Fibroblast of lung (primary cell): ENCODE measurements around the gene COMT. TPM values are rescaled to one million over a fixed set of nuclear protein-coding genes. Genes with fewer than 3 reads are reported as not detected.

Experiments
- DNase-seq, 2 donors: peaks; one replicate each; pipeline versions ENCODE4 v3.0.0 to v3.0.0-alpha.2; 2010; ENCODE audit warnings: low read depth in 2 of 2
- H2AFZ ChIP-seq: 2 replicates; pipeline ENCODE4 v1.5.1; 2012; ENCODE audit warnings: low read length, control low read depth, inconsistent platforms
- H3K27ac ChIP-seq: 2 replicates; pipeline ENCODE4 v1.5.1; 2011; ENCODE audit warnings: low read length, control low read depth; ENCODE audit not compliant: insufficient read depth
- H3K27me3 ChIP-seq: 2 replicates; pipeline ENCODE4 v1.5.1; 2011; ENCODE audit warnings: mild to moderate bottlenecking, low read length; ENCODE audit not compliant: control insufficient read depth, insufficient read depth
- H3K36me3 ChIP-seq: 2 replicates; pipeline ENCODE4 v1.5.1; 2011; ENCODE audit warnings: low read length; ENCODE audit not compliant: control insufficient read depth, insufficient read depth
- H3K4me1 ChIP-seq: 2 replicates; pipeline ENCODE4 v1.5.1; 2011; ENCODE audit warnings: low read length; ENCODE audit not compliant: control insufficient read depth, insufficient read depth; ENCODE audit errors: extremely low read depth
- H3K4me2 ChIP-seq: 2 replicates; pipeline ENCODE4 v1.5.1; 2011; ENCODE audit warnings: low read length, control low read depth; ENCODE audit not compliant: insufficient read depth; ENCODE audit errors: extremely low read depth
- H3K4me3 ChIP-seq, 4 experiments: fragments of 200-600 bp in 1 of 4; sonication (generic) in 1 of 4; replicated peaks in 1 of 4; 2 replicates each; pipeline ENCODE4 v1.5.1; 2011 to 2016; ENCODE audit warnings: low read length in 4 of 4, low read depth in 3 of 4, mild to moderate bottlenecking in 3 of 4, control low read depth in 2 of 4, inconsistent platforms in 1 of 4, mixed read lengths in 1 of 4; ENCODE audit not compliant: insufficient read depth in 1 of 4; ENCODE audit errors: control extremely low read depth in 1 of 4
- H3K79me2 ChIP-seq: 2 replicates; pipeline ENCODE4 v1.5.1; 2012; ENCODE audit warnings: mild to moderate bottlenecking, low read length, inconsistent platforms; ENCODE audit not compliant: control insufficient read depth, insufficient read depth
- H3K9ac ChIP-seq: 2 replicates; pipeline ENCODE4 v1.5.1; 2011; ENCODE audit warnings: mild to moderate bottlenecking, low read length, control low read depth; ENCODE audit not compliant: insufficient read depth
- H3K9me3 ChIP-seq: 2 replicates; pipeline ENCODE4 v1.5.1; 2012; ENCODE audit warnings: low read depth, low read length; ENCODE audit not compliant: control insufficient read depth, insufficient read depth
- H4K20me1 ChIP-seq: 2 replicates; pipeline ENCODE4 v1.5.1; 2011; ENCODE audit warnings: low read length; ENCODE audit not compliant: control insufficient read depth, insufficient read depth; ENCODE audit errors: extremely low read depth
- CTCF ChIP-seq, 2 donors: IDR thresholded peaks in 1 of 2; conservative IDR thresholded peaks in 1 of 2; 1 replicate in 1 of 2; 2 replicates in 1 of 2; pipeline ENCODE4 v1.5.1; 2011 to 2012; ENCODE audit warnings: low read length in 2 of 2, control low read depth in 1 of 2, inconsistent platforms in 1 of 2, low read depth in 1 of 2, mild to moderate bottlenecking in 1 of 2
- EZH2 ChIP-seq: IDR thresholded peaks from 2 replicates; pipeline ENCODE4 v1.5.1; 2012; ENCODE audit warnings: low read length, control low read depth, mild to moderate bottlenecking; ENCODE audit errors: missing control alignments
- polyA plus RNA-seq, 2 donors: library from polyadenylated mRNA; depleted of rRNA in 1 of 2; stranded (reverse) in 1 of 2; unstranded in 1 of 2; fragments of >200 nt; gene quantifications; 2 replicates each; pipeline ENCODE4 v1.2.1, GENCODE V29; 2011 to 2012; ENCODE audit warnings: missing spikeins in 1 of 2
- total RNA-seq: library from RNA; depleted of rRNA; stranded (reverse); fragments of >200 nt; gene quantifications from 2 replicates; pipeline ENCODE4 v1.2.1, GENCODE V29; 2014

Gene COMT
- total and polyA plus RNA-seq, 2 donors (not counting 1 experiment from before 2014, with no cell fraction given) = 208 to 305 TPM

- no peak overlapping the region for H2AFZ ChIP-seq
- H4K20me1 ChIP-seq = no peaks in the 10 kb centered on the region
- no peaks in the 10 kb centered on the region for H3K9me3 ChIP-seq
- TF ChIP-seq EZH2 = no peak
- no peak for TF ChIP-seq CTCF (conservative IDR thresholded peaks at IDR 0.05 in 1 of 2, IDR thresholded peaks at IDR 0.05 in 1 of 2; ENCODE audit: low read depth in 1 of 2, low read length in 2 of 2)
- no peaks in the 10 kb centered on the region for H3K79me2 ChIP-seq
- peaks cover under 1% of the 10 kb centered on the region for H3K4me1 ChIP-seq
- H3K4me3 ChIP-seq = no peak overlapping the region
- no peak overlapping the region for H3K27ac ChIP-seq
- H3K4me2 ChIP-seq = no peak overlapping the region
- no peak for DNase-seq
- no peak overlapping the region for H3K9ac ChIP-seq
- no peaks in the 10 kb centered on the region for H3K27me3 ChIP-seq
- no peaks in the 10 kb centered on the region for H3K36me3 ChIP-seq
These were observed 48.1 kb downstream of the COMT start for GRCh38 chr22:19989725-19990067.

- no peak overlapping the region for H3K9ac ChIP-seq
- no peak for DNase-seq
- no peak overlapping the region for H2AFZ ChIP-seq
- no peaks in the 10 kb centered on the region for H3K9me3 ChIP-seq
- no peaks in the 10 kb centered on the region for H3K79me2 ChIP-seq
- H3K4me3 ChIP-seq = no peak overlapping the region
- no peaks in the 10 kb centered on the region for H3K27me3 ChIP-seq
- H3K27ac ChIP-seq = no peak overlapping the region
- no peak overlapping the region for H3K4me2 ChIP-seq
- TF ChIP-seq CTCF (conservative IDR thresholded peaks at IDR 0.05 in 1 of 2, IDR thresholded peaks at IDR 0.05 in 1 of 2; ENCODE audit: low read depth in 1 of 2, low read length in 2 of 2) (no peak), EZH2 (no peak)
- no peaks in the 10 kb centered on the region for H3K36me3 ChIP-seq
- peaks cover 4% of the 10 kb centered on the region for H3K4me1 ChIP-seq
- no peaks in the 10 kb centered on the region for H4K20me1 ChIP-seq
These were observed 48.6 kb downstream of the COMT start for GRCh38 chr22:19990188-19990587.

- no peak overlapping the region for H2AFZ ChIP-seq
- TF ChIP-seq EZH2 (no peak), CTCF (conservative IDR thresholded peaks at IDR 0.05 in 1 of 2, IDR thresholded peaks at IDR 0.05 in 1 of 2; ENCODE audit: low read depth in 1 of 2, low read length in 2 of 2) (no peak)
These were observed 49.2 kb downstream of the COMT start for GRCh38 chr22:19990609-19991394.

More at GRCh38 chr22:19990609-19991394, 49.2 kb downstream of the COMT start:
- Histone ChIP-seq H3K36me3 (no peaks in the 10 kb centered on the region), H3K79me2 (no peaks in the 10 kb centered on the region), H3K27ac (no peak overlapping the region), H3K27me3 (no peaks in the 10 kb centered on the region), H3K9me3 (no peaks in the 10 kb centered on the region), H4K20me1 (no peaks in the 10 kb centered on the region), H3K4me2 (no peak overlapping the region), H3K4me1 (peaks cover 9% of the 10 kb centered on the region), H3K9ac (no peak overlapping the region), H3K4me3 (no peak overlapping the region)
- DNase-seq = no peak
